T1000 (cell line): ENCODE data around the gene NUTM2E.
"Not testable (repeated sequence)": the region's sequence is repeated elsewhere in the genome, so short reads cannot be mapped to it uniquely, and the experiment has no call there.

ENCODE experiments used
- DNase-seq: peaks from one replicate; lab custom pipeline; 2025; ENCODE audit warnings: mixed read lengths; lab: John Stamatoyannopoulos, UW

The NUTM2E gene, protein sequence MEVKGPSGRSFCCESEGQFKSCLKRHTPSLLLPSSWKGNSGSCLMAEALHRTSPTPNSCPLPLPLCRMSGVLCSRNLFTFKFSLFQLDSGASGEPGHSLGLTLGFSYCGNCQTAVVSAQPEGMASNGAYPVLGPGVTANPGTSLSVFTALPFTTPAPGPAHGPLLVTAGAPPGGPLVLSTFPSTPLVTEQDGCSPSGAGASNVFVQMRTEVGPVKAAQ (N-terminal part only)

DNA sequence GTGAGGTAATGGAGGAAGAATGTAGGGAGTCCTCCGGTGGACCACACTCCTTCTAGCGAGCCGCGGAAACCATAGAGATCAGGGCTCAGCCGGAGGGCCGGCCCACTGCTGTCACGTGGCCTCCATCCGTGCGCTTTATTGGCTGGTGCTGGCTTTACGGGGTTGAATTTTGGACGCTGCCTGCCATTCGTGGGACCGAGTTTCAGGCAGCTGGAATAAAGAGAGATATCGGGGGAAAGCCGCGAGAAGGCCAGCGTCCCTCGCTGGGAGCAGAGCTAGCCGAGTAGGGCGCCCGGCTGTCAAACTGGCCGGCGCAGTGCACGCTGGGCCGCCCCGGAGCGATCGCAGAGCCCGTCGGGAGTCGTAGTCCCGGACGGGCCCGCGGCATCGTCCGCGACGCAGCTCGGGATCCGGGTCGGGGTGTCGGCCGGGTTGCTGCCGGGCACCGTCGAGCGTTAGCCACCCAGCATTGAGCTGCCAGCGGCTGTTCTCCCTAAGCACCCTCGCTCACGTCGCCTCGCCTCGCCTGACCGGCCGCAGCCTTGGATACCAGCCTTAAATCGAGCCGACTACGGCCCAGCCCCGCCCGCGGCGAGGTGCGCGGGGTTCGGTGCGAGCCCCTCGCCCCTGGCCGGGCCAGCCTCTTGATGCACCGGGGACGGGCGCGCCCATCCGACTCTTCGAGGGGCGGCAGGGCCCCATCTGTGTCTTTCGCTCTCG, at the start of gene NUTM2E:
TSS of gene NUTM2E (plus strand) at position 244 of the 720 bp plus-strand sequence. CDS start 15,002 bp downstream, outside the sequence.
- DNase-seq = not testable (repeated sequence)

DNA sequence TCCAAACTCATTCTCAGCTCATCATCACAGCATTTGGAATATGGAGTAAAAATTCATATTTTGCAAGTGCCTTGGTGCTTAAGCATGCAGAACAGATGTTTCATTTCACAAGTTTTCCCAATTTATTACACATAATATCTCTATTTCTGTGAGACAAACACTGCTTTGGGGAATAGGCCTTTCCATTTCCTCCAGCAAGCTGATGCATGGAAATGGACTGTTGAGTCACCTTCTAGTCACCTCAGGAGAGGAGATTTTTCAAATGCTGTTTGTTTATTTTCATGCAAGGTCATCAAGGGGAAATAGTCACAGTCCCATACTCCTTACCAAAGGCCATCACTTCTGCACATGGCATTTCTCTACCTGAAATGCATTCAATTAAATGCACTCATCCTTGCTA, 48.5 kb upstream of the NUTM2E start:
- DNase-seq = not testable (repeated sequence)

DNA sequence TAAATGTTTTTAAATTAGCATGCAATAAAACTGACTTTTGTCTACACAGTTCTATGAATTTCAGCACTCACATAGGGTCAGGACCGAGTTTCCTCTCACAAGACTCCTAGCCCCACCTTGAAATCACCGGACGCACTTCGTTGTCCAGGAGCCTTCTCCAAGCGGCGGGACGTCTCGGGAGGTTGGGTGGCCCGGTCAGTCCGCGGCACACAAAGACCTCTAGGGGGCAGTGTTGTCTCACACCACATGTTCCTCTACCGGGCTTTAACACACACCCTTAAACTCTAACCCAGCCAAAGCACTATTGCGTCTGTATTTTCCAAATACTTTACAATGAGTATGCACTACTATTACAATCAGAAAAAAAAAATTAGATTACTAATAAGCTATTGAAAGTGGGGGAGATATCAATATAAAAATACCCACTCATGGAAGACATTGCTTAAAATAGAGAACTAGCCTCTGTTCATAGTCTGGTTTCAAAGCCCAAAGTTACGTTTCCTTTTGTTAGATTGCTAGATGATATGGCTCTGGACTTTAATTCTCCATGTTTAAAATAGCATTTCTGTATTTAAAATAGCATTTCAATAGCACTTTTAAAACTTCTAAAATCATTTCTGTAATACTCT, 47.1 kb upstream of the NUTM2E start:
- not testable (repeated sequence) for DNase-seq

DNA sequence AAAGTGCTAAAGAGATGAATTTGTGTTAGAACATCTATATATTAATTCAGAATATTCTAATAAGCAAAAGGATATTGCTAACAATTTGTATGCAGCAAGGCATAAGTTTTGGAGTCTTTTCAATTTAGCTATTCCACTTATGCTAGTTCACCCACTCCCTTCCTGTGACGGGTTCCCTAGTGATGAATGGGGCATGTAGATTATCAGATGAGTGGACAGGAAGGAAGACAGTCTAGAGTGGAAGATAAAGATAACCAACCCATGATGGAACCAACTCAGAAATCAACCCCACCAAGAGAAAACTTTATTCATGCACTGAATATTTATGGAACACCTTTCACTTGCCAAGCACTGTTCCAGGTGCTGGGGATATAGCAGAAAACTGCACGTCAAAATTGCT, 46.5 kb upstream of the NUTM2E start:
- DNase-seq = not testable (repeated sequence)

DNA sequence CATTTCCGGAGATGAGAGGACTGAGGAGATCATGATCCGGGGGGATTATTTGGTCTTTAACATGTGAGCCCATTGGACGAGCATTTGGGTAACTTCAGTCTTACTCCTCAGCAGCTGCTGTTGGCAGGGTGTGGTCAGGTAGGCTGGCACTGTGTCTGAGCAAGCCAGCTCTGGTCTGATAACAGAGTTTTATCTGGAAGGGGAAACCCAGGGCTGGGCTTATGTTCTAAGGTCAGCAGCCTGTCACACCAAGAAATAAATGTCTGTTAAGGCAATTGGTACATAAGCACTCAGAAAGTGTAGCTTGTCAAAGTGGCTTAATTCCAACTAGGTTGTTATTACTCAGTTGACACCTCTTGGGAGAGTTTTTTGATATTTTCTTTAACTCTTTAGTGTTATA, 45.0 kb upstream of the NUTM2E start:
- not testable (repeated sequence) for DNase-seq

DNA sequence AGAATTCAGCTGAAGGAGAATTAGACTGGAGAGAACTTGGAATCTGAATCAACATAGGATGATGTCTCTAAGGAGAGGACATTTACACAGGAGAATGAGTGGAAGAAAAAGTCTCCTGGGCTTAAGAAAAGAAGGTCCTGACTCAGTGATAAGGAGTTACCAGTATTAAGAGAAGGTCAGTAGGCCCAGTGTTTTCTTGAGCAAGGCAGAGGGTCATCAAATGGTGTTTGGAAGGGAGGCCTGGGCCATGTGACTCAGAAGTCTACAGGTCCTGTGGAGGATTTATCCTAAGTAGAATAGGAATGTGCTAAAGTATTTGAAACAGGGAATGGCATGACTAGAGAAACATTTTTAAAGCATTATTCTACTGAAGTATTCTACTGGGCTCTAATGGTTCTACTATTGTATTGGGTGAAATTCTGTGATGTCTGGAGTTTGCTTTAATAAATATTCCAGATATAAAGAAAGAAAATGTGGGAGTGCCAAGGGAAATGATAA, 39.0 kb upstream of the NUTM2E start:
- DNase-seq = not testable (repeated sequence)

DNA sequence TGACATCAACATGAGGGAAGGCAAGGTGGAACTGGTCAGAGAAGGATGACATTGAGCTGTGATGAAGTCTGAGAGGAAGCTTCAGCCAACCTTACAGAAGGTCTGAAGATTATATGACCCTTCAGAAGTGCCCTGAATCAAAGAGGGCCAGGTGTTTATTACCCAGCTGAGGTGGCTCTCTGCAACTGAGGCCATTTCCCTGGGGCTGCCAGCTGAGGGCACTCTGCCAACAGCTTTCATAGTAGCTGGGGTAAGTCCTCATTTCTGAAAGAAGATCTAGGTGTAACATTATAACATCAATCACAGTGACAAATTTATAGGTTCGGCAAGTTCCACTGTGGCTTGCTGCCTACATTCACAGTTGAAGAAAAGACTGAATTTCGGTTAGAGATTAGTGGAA, 37.2 kb upstream of the NUTM2E start:
- not testable (repeated sequence) for DNase-seq

DNA sequence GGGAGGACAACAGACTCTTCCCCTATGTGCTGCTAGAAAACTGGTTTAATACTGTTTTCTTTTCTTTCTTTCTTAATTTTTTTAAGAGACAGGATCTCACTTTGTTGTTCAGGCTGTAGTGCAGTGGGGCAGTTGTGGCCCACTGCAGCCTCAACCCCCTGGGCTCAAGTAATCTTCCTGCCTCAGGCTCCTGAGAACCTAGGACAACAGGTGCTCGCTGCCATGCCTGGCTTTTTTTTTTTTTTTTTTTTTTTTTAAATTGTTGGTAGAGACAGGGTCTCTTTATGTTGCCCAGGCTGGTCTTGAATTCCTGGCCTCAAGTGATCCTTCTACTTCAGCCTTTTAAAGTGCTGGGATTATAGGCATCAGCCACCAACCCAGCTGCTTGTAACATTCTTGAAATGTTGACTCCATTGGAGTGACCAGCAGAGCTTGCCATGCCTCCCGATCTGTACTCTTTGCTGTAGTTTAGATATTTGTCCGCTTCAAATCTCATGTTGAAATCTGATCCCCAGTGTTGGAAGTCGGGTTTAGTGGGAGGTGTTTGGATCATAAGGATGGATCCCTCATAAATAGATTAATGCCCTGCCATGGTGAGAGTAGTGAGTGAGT, 34.5 kb upstream of the NUTM2E start:
- DNase-seq = not testable (repeated sequence)

DNA sequence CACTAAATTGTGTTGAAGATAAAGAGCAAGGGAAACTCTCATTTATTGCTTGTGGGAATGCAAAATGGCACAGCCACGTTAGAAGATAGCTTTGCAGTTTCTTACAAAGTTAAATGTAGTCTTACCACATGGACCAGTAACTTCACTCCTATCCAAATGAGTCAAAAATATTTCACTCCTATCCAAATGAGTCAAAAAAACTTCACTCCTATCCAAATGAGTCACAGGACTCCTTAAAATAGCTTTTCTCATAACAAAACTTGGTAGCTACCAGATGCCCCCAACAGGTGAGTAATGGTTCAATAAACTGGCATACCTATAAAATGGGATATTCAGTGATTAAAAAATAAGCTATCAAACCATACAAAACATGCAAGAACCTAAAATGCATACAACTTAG, 27.2 kb upstream of the NUTM2E start:
- not testable (repeated sequence) for DNase-seq

DNA sequence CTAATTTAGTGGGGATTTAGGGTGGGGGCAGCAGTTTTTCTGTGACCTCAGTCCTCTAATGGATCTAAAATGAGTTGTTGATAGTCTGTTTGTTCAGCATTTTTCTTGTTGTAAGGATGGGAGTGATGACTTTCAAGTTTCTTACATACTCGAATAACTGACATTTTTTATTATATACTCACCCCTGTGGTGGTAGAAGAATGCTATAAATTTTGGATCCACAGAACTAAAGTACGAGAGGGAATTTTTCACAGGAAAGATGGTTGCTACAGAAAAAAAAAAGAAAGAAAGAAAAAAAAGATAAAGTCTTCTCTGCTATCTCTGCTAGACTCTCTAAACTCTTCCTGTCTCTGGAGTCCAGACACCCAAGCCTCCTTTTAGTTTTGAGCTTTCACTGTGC, 20.7 kb upstream of the NUTM2E start:
- not testable (repeated sequence) for DNase-seq

DNA sequence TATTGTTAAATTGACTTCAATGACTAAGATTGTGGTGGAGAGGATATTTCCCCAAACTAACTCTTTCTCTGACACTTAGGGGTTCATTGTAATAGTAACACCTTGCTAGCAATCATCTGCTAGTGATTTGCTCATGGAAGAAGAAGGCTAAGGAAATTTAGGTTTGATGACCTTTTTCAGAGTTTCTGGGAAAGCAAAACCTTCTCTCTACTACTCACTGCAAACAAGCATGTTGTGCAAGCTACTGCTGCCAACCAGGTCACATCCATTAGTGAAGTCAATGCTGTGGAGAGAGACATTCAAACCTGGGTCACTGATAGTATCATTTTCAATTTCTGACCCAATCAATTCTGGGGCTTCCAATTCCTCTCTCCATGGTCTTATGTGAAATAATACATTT, 14.6 kb upstream of the NUTM2E start:
- DNase-seq = not testable (repeated sequence)

DNA sequence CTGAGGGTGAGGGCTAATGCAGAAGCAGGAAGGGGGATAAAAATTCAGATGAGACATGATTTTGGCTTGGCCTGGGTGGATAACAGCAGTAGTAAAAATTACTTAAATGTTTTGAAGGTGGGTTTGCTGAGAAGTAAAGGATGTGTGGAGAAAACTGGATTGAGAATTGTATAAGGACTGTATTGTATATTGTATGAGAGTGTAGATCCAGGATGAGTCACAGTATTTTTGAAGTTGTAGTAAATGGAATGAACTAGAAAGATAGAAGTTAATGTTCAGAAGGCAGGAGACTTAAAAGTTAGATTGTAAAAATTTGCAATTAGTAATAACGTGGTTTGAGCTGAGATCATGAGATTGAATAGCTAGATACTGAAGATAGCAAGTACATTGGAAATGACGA, 10.2 kb upstream of the NUTM2E start:
- DNase-seq = not testable (repeated sequence)

DNA sequence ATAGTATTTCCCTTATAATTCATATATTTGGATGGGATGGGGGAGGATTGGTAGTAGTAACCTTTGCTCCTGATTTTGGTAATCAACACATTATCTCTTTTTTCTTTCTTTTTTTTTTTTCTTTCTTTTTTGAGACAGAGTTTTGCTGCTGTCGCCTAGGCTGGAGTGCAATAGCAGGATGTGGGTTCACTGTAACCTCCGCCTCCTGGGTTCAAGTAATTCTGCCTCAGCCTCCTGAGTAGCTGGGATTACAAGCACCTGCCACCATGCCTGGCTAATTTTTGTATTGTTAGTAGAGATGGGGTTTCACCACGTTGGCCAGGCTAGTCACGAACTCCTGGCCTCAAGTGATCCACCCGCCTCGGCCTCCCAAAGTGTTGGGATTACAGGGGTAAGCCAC, 3.2 kb upstream of the NUTM2E start:
- not testable (repeated sequence) for DNase-seq

DNA sequence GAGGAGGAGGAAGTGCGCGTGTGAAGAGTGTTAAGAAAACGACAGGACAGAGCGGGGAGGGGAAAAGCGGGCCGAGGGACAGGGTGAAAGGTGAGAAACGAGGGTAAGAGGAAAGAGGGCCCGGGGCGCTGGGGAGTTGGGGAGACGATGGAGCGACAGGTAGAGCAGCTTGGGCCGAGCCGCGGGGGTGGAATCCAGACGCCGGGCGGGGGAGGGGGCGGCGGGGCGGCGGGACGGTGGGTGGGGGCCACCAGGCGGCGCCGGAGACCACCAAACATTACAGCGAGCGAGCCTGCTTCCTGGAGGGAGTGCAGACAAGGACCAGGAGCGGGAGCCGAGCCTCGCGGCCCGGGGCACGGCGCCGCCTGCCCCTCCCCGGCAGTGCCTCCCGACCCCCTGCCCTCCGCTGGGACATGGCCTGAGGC, 940 bp upstream of the NUTM2E start:
- not testable (repeated sequence) for DNase-seq

DNA sequence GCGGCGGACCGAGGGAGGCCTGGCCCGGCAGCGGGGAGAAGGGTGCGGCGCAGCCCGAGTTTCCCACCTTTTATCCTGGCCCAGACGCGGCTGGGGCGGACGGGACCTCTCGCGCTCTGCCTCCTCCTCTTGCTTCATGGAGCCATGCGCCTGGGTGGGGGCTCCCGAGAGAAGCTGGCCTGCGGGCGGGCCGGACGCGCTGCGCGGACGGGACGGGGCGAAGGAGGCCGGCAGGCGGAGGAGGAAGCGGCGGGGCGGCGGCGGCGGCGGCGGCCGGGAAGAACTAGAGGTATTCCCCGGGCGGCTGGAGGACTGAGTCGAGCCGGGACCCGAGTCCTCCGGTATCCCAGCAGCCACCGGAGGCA, 426 bp upstream of the NUTM2E start:
- not testable (repeated sequence) for DNase-seq

DNA sequence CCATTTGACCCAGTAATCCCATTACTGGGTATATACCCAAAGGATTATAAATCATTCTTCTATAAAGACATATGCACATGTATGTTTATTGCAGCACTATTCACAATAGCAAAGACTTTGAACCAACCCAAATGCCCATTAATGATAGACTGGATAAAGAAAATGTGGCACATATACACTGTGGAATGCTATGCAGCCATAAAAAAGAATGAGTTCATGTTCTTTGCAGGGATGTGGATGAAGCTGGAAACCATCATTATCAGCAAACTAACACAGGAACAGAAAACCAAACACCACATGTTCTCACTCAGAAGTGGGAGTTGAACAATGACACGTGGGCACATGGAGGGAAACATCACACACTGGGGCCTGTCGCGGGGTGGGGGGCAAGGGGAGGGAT, 7.3 kb downstream of the NUTM2E start:
- not testable (repeated sequence) for DNase-seq

DNA sequence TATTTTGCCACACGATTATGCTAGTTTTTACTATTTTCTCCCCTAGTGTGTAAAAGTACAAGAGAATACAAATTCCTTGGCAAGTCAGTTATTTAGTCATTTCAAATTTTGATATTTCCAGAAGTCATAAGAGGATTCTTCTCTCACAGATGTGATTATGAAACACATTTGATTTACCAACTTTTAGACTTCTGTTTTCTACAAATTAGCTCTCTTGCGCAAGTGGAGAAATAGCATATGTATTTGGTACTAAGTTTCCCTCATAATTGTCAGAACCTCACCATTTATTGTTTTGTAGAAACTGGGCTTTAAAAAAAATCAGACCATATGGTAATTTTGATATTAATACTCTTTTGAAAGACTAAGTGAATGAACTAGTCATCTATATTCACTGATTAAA, 9.4 kb downstream of the NUTM2E start:
- DNase-seq = not testable (repeated sequence)

DNA sequence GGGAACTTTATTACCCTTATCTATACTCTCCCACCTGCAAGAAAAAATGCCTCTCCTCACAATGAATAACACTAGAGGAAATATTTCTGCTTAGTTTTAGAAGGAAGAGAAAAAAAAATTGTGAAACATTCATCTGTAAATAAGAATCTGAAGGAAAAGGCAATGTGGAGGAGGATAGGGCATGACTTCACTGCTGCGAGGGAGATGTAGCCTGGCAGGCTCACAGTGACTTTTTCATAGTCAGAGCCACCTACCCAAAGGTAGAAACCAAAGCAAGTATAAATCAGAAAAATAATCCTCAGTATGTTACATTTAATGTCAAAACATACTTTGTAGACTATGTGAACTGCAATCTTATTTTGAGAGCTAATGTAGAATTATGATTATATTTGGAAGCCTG, 10.4 kb downstream of the NUTM2E start:
- DNase-seq = not testable (repeated sequence)

DNA sequence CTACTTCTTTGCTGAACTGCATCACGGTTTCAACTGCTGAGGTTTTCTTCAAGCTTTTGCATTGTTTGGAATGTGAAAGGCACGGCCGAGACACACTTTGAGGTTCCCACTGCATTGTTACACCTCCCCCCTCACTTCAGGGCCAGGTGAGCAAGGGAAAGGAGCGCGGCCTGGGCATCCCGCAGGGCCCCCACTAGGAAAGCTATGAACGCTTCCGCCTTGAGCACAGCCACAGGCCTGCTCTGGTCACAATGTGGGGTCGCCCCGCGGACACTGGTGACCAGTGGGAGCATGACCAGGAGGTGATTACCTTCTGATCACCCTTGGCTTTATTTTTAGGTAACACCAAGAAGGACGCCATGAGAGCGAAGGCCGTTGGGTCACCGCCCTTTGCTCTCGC, 11.9 kb downstream of the NUTM2E start:
- not testable (repeated sequence) for DNase-seq

DNA sequence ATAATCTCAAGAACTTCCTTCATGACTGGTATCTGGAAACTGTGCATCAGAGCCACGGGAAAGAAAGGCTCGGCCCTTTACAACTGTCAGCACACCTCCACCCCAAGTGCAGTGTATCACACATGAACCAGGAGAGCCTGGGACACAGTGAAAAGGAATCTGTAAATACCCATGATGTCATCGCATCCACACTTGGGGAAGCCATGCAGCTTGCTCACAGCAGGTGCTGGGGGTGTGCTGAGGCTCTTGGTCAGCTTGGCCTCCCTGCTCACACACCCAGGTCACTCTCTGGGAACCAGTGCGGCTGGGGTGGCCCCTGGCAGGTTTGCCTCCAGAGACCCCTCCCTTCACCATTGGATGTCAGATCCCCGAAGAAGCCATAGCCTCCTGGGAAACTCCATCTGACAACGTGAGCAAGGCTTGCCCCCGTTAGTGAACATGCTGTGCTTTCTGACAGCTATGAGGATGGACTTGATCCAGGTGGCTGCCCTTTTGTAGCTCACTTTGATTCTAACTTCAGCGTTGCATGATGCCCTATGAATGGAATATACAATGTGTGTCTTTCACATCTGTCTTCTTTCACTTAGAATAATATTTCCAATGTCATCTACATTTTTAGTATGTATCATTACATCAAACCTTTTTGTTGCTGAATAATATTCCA, 26.8 kb downstream of the NUTM2E start:
- DNase-seq = not testable (repeated sequence)

DNA sequence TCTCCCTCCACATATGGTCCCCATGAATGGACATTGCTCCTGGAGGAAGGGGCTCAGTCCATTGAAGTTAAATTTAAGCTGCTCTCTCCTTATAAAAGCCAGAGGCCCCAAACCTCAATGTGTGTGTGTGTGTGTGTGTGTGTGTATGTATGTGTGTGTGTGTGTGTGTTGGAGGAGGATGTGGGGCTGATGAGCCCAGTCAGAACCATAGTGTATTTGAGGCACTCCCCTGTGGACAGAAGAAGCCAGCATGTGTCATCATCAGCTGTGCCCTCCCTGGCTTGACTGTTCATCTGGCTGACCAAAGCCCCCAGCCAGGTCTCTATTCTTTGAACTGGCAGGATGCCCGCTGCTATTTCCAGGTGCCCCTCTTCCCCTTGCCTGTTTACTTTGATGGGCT, 35.7 kb downstream of the NUTM2E start:
- DNase-seq = not testable (repeated sequence)

DNA sequence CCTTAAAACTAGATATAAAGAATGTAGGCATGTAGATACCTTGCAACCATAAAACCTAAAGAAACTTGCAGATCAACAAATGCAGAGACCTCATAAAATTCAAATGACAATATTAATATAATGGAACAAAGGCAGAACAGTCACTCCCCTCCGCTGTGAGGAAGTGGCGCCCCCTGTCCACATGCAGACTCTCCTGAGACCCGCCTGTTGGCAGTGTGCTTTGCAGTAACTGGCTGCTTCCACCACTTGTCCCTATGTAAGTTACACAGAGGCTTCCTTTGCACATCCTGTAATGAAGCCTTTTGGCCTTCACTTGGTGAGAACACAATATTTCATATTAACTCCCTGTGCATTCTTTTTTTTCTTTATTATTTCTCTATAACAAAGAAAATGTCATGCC, 36.3 kb downstream of the NUTM2E start:
- not testable (repeated sequence) for DNase-seq
